ENCODE data around the gene TSEN2. TPM values are rescaled to one million over a fixed set of nuclear protein-coding genes. Genes with fewer than 3 reads are reported as not detected.

Gene TSEN2
- polyA plus RNA-seq, 1 donor (not counting 4 experiments of a cell fraction or from before 2014, with no cell fraction given): 23.8 TPM

DNA sequence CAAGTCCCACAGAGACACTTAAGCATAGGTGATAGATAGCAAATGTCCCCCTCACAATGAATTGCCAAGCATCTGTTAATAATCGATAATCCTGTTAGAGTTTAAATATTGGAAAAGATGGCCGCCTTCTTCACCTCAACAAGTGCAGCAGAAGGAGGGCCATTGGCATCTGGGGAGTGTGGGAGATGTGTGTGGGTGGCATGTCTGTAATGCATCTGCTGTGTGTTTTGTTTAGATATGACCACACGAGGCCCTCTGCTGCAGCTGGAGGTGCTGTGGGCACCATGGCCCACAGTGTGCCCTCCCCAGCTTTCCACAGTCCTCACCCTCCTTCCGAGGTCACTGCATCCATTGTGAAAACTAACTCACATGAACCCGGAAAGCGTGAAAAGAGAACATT, 85.6 kb downstream of the TSEN2 start:
- Histone ChIP-seq H3K4me3 (ENCODE audit: control insufficient read depth in 2 of 3, extremely low read depth in 1 of 3, insufficient read depth in 2 of 3, low read depth in 1 of 3, low read length in 3 of 3) (no peak overlapping the region), H2AFZ (ENCODE audit: control insufficient read depth, low read length) (no peak overlapping the region), H3K9me1 (ENCODE audit: control insufficient read depth, extremely low read depth, insufficient read depth, low read length) (no peaks in the 10 kb centered on the region), H3K4me2 (ENCODE audit: control insufficient read depth, extremely low read depth, insufficient read depth, low read depth, low read length) (no peak overlapping the region), H3K27ac (ENCODE audit: control insufficient read depth, insufficient read depth, low read length) (no peak overlapping the region), H3K4me1 (ENCODE audit: control insufficient read depth, extremely low read depth, insufficient read depth, low read length) (no peaks in the 10 kb centered on the region), H3K9me3 (ENCODE audit: control insufficient read depth, low read depth, low read length) (no peaks in the 10 kb centered on the region), H3K36me3 (ENCODE audit: control insufficient read depth in 2 of 2, extremely low read depth in 1 of 2, insufficient read depth in 2 of 2, low read length in 2 of 2) (peaks cover 21 to 26% of the 10 kb centered on the region in 2 experiments), H3K9ac (ENCODE audit: control insufficient read depth, extremely low read depth, insufficient read depth, low read length) (no peak overlapping the region), H3K27me3 (ENCODE audit: control insufficient read depth, extremely low read depth, insufficient read depth, low read length) (no peaks in the 10 kb centered on the region), H4K20me1 (ENCODE audit: control insufficient read depth, extremely low read depth, insufficient read depth, low read length) (peaks cover 2% of the 10 kb centered on the region), H3K79me2 (ENCODE audit: control insufficient read depth, insufficient read depth, low read length) (peaks cover 34% of the 10 kb centered on the region)
- TF ChIP-seq, protein P1, sequence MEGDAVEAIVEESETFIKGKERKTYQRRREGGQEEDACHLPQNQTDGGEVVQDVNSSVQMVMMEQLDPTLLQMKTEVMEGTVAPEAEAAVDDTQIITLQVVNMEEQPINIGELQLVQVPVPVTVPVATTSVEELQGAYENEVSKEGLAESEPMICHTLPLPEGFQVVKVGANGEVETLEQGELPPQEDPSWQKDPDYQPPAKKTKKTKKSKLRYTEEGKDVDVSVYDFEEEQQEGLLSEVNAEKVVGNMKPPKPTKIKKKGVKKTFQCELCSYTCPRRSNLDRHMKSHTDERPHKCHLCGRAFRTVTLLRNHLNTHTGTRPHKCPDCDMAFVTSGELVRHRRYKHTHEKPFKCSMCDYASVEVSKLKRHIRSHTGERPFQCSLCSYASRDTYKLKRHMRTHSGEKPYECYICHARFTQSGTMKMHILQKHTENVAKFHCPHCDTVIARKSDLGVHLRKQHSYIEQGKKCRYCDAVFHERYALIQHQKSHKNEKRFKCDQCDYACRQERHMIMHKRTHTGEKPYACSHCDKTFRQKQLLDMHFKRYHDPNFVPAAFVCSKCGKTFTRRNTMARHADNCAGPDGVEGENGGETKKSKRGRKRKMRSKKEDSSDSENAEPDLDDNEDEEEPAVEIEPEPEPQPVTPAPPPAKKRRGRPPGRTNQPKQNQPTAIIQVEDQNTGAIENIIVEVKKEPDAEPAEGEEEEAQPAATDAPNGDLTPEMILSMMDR (optimal IDR thresholded peaks at IDR 0.05 in 1 of 3, IDR thresholded peaks at IDR 0.05 in 1 of 3, conservative IDR thresholded peaks at IDR 0.05 in 1 of 3; ENCODE audit: extremely low read depth in 1 of 3, insufficient read depth in 2 of 3, low read length in 3 of 3): no peak
- no peak for TF ChIP-seq EZH2 (IDR thresholded peaks at IDR 0.05; ENCODE audit: low read length)
- FAIRE-seq (no peak), DNase-seq (ENCODE audit: low read depth, low spot score) (no peak)
- dilution Hi-C loops (cut with MboI; ENCODE audit: extremely low pct_ligation_motif_present, low sequenced_read_pairs): no loop called here

GRCh38 chr3:12571986-12572385, 87.7 kb downstream of the TSEN2 start:
- Histone ChIP-seq H4K20me1 (ENCODE audit: control insufficient read depth, extremely low read depth, insufficient read depth, low read length) (peaks cover 2% of the 10 kb centered on the region), H3K9me3 (ENCODE audit: control insufficient read depth, low read depth, low read length) (no peaks in the 10 kb centered on the region), H3K79me2 (ENCODE audit: control insufficient read depth, insufficient read depth, low read length) (peaks cover 14% of the 10 kb centered on the region), H2AFZ (ENCODE audit: control insufficient read depth, low read length) (no peak overlapping the region), H3K27me3 (ENCODE audit: control insufficient read depth, extremely low read depth, insufficient read depth, low read length) (no peaks in the 10 kb centered on the region), H3K36me3 (ENCODE audit: control insufficient read depth in 2 of 2, extremely low read depth in 1 of 2, insufficient read depth in 2 of 2, low read length in 2 of 2) (peaks cover 24 to 37% of the 10 kb centered on the region in 2 experiments), H3K4me3 (ENCODE audit: control insufficient read depth in 2 of 3, extremely low read depth in 1 of 3, insufficient read depth in 2 of 3, low read depth in 1 of 3, low read length in 3 of 3) (no peak overlapping the region), H3K27ac (ENCODE audit: control insufficient read depth, insufficient read depth, low read length) (no peak overlapping the region), H3K4me1 (ENCODE audit: control insufficient read depth, extremely low read depth, insufficient read depth, low read length) (no peaks in the 10 kb centered on the region), H3K4me2 (ENCODE audit: control insufficient read depth, extremely low read depth, insufficient read depth, low read depth, low read length) (no peak overlapping the region), H3K9ac (ENCODE audit: control insufficient read depth, extremely low read depth, insufficient read depth, low read length) (no peak overlapping the region), H3K9me1 (ENCODE audit: control insufficient read depth, extremely low read depth, insufficient read depth, low read length) (no peaks in the 10 kb centered on the region)
- dilution Hi-C loops (cut with MboI; ENCODE audit: extremely low pct_ligation_motif_present, low sequenced_read_pairs): no loop called here
- no peak for DNase-seq (ENCODE audit: low read depth, low spot score)
- TF ChIP-seq, protein P1 (optimal IDR thresholded peaks at IDR 0.05 in 1 of 3, IDR thresholded peaks at IDR 0.05 in 1 of 3, conservative IDR thresholded peaks at IDR 0.05 in 1 of 3; ENCODE audit: extremely low read depth in 1 of 3, insufficient read depth in 2 of 3, low read length in 3 of 3): no peak
- no peak for TF ChIP-seq EZH2 (IDR thresholded peaks at IDR 0.05; ENCODE audit: low read length)
- FAIRE-seq: no peak

Measured in keratinocyte (primary cell).